ENCODE data around the gene FUT7. TPM values are rescaled to one million over a fixed set of nuclear protein-coding genes. Genes with fewer than 3 reads are reported as not detected.

Gene FUT7
- total and polyA plus RNA-seq, 8 donors: 0.12 to 0.19 (median 0.18) TPM; not detected in 5

GRCh38 chr9:136991993-136992818, 39.7 kb downstream of the FUT7 start, which contains the start of gene PAXX:
Gene PAXX, plus strand, starts transcription at chr9:136992422. Its CDS starts 22 bp downstream, at chr9:136992444.
- H3K27ac ChIP-seq: peak within 1 kb of the TSS; percentile 42 to 88 (median 68)
- no peak for TF ChIP-seq CTCF (IDR thresholded peaks at IDR 0.05)
- DNase-seq (peak; percentile 91 to 98 (median 94)), ATAC-seq (peak; percentile 95 to 96 (median 96)), FAIRE-seq (no peak)
- H3K4me3 ChIP-seq: peak within 1 kb of the TSS; percentile 79 to 91 (median 85)
- WGBS, 2 donors: 0 to 1% methylated on average over 38 to 92 of the region's 92 CpGs
- H3K9me3 ChIP-seq: no peaks in the 10 kb centered on the region
- H3K36me3 ChIP-seq: no peaks in the 10 kb centered on the region
- intact Hi-C loops (cut with DNase I): no loop called here
- H3K4me1 ChIP-seq: peaks cover 0 to 7% (median 7%) of the 10 kb centered on the region in 3 donors
- H3K27me3 ChIP-seq: no peaks in the 10 kb centered on the region

- no peak overlapping the region for H3K4me3 ChIP-seq
- no peaks in the 10 kb centered on the region for H3K27me3 ChIP-seq
- no peak for FAIRE-seq
- no peak for TF ChIP-seq CTCF (IDR thresholded peaks at IDR 0.05)
- no peak for ATAC-seq
- WGBS, 2 donors: 81 to 84% methylated on average over 10 of the region's 10 CpGs
- intact Hi-C loops (cut with DNase I): no loop called here
- no peak for DNase-seq
- H3K27ac ChIP-seq: no peak overlapping the region
- H3K36me3 ChIP-seq: no peaks in the 10 kb centered on the region
- peaks cover 0 to 7% (median 7%) of the 10 kb centered on the region in 3 donors for H3K4me1 ChIP-seq
- H3K9me3 ChIP-seq: no peaks in the 10 kb centered on the region
Measured at GRCh38 chr9:136990242-136990911, 41.5 kb downstream of the FUT7 start.

- TF ChIP-seq CTCF (IDR thresholded peaks at IDR 0.05): no peak
- Histone ChIP-seq H3K27ac (no peak overlapping the region), H3K9me3 (no peaks in the 10 kb centered on the region), H3K4me3 (no peak overlapping the region), H3K27me3 (peaks cover 0 to 4% (median 0%) of the 10 kb centered on the region in 4 donors), H3K36me3 (no peaks in the 10 kb centered on the region), H3K4me1 (peaks cover 0 to 7% (median 7%) of the 10 kb centered on the region in 3 donors)
- FAIRE-seq: no peak
- WGBS, 2 donors: 93 to 94% methylated on average over 4 of the region's 4 CpGs
- DNase-seq: no peak
- ATAC-seq: no peak
- intact Hi-C loops (cut with DNase I): no loop called here
Measured at GRCh38 chr9:136988872-136989271, 43.0 kb downstream of the FUT7 start.

- Histone ChIP-seq H3K4me3 (no peak overlapping the region), H3K36me3 (no peaks in the 10 kb centered on the region), H3K27me3 (peaks cover 0 to 4% (median 0%) of the 10 kb centered on the region in 4 donors), H3K4me1 (no peaks in the 10 kb centered on the region), H3K9me3 (no peaks in the 10 kb centered on the region), H3K27ac (no peak overlapping the region)
- TF ChIP-seq CTCF (IDR thresholded peaks at IDR 0.05): no peak
- ATAC-seq (no peak), DNase-seq (no peak), FAIRE-seq (no peak)
- 39% methylated on average over 32 to 33 of the region's 33 CpGs for WGBS, 2 donors
- intact Hi-C loops (cut with DNase I): no loop called here
Measured at GRCh38 chr9:136985853-136986252, 46.0 kb downstream of the FUT7 start.

All from pancreas (tissue), 10 donors.